GM23338 (cell line): ENCODE data around the gene EFCAB8. TPM values are rescaled to one million over a fixed set of nuclear protein-coding genes. Genes with fewer than 3 reads are reported as not detected.

ENCODE experiments used
- ATAC-seq: fragments of 200-7000 bp; cut with Tn5 transposase; 3 replicates; pipeline ENCODE4 v1.9.1; 2020
- DNase-seq: peaks from one replicate; pipeline ENCODE4 v3.0.0-alpha.2; 2015; ENCODE audit warnings: low spot score
- H2AFZ ChIP-seq: fragments of 200-600 bp; sonication (generic); 2 replicates; pipeline ENCODE4 v1.8.0; 2016; ENCODE audit warnings: antibody characterized with exemption, mild to moderate bottlenecking, moderate library complexity
- H3F3A ChIP-seq: fragments of 200-600 bp; sonication (generic); replicated peaks from 2 replicates; pipeline ENCODE4 v1.8.0; 2017; ENCODE audit warnings: antibody characterized with exemption, mixed run types, low read depth
- H3K27ac ChIP-seq: fragments of 200-600 bp; sonication (generic); 2 replicates; pipeline ENCODE4 v1.6.1; 2016; ENCODE audit warnings: low read depth
- H3K27me3 ChIP-seq: fragments of 200-600 bp; sonication (generic); 2 replicates; pipeline ENCODE4 v1.8.0; 2016; ENCODE audit warnings: mild to moderate bottlenecking, mixed run types, moderate library complexity; ENCODE audit not compliant: insufficient read depth
- H3K36me3 ChIP-seq: fragments of 200-600 bp; sonication (generic); 2 replicates; pipeline ENCODE4 v1.8.0; 2016; ENCODE audit warnings: mild to moderate bottlenecking; ENCODE audit not compliant: insufficient read depth
- H3K4me1 ChIP-seq: fragments of 200-600 bp; sonication (generic); 2 replicates; pipeline ENCODE4 v1.8.0; 2016; ENCODE audit warnings: mild to moderate bottlenecking, moderate library complexity; ENCODE audit not compliant: insufficient read depth
- H3K4me2 ChIP-seq: fragments of 200-600 bp; sonication (generic); 2 replicates; pipeline ENCODE4 v1.7.1; 2017; ENCODE audit warnings: mixed run types
- H3K4me3 ChIP-seq: fragments of 200-600 bp; sonication (generic); 2 replicates; pipeline ENCODE4 v1.6.1; 2016; ENCODE audit warnings: mixed run types
- H3K79me2 ChIP-seq: fragments of 200-600 bp; sonication (generic); replicated peaks from 2 replicates; pipeline ENCODE4 v1.8.0; 2017; ENCODE audit warnings: mild to moderate bottlenecking; ENCODE audit not compliant: insufficient read depth
- H3K9me2 ChIP-seq: fragments of 200-600 bp; sonication (generic); 2 replicates; pipeline ENCODE4 v1.8.0; 2017; ENCODE audit not compliant: insufficient read depth
- H4K20me1 ChIP-seq: fragments of 200-600 bp; sonication (generic); replicated peaks from 2 replicates; pipeline ENCODE4 v1.8.0; 2017; ENCODE audit warnings: mild to moderate bottlenecking; ENCODE audit not compliant: insufficient read depth
- H3K27ac Mint-ChIP-seq: 2 replicates; pipeline ENCODE4 v1.8.0; 2020; ENCODE audit warnings: inconsistent platforms, mild to moderate bottlenecking, moderate library complexity, mixed read lengths
- H3K27me3 Mint-ChIP-seq: 3 replicates; pipeline ENCODE4 v1.8.0; 2022; ENCODE audit warnings: low read depth, mild to moderate bottlenecking, moderate library complexity, mixed read lengths, inconsistent platforms; ENCODE audit not compliant: insufficient read depth, poor library complexity
- H3K36me3 Mint-ChIP-seq: 3 replicates; pipeline ENCODE4 v1.8.0; 2021; ENCODE audit warnings: low read depth, mild to moderate bottlenecking, inconsistent platforms, moderate library complexity, mixed read lengths
- H3K4me1 Mint-ChIP-seq: 3 replicates; pipeline ENCODE4 v1.8.0; 2020; ENCODE audit warnings: mild to moderate bottlenecking, inconsistent platforms, mixed read lengths
- H3K4me3 Mint-ChIP-seq: 3 replicates; pipeline ENCODE4 v1.8.0; 2021; ENCODE audit warnings: moderate library complexity, mild to moderate bottlenecking, inconsistent platforms, mixed read lengths
- H3K9me3 Mint-ChIP-seq: 3 replicates; pipeline ENCODE4 v1.8.0; 2020; ENCODE audit warnings: moderate library complexity, mild to moderate bottlenecking, inconsistent platforms, mixed read lengths
- CREB1 ChIP-seq: fragments of 250-450 bp; sonication (Bioruptor Pico); IDR thresholded peaks from 2 replicates; pipeline ENCODE4 v1.5.0; 2020; ENCODE audit warnings: low read depth, mild to moderate bottlenecking, moderate library complexity
- ETS1 ChIP-seq: IDR thresholded peaks from 2 replicates; pipeline ENCODE4 v1.6.1; 2016; ENCODE audit warnings: antibody characterized with exemption
- NANOG ChIP-seq: IDR thresholded peaks from 2 replicates; pipeline ENCODE4 v1.6.1; 2016; ENCODE audit warnings: antibody characterized with exemption, borderline replicate concordance
- POLR2AphosphoS5 ChIP-seq: IDR thresholded peaks from 2 replicates; pipeline ENCODE4 v1.6.1; 2016; ENCODE audit warnings: antibody characterized with exemption, low read depth
- REST ChIP-seq: IDR thresholded peaks from one replicate; pipeline ENCODE4 v1.6.1; 2018; ENCODE audit warnings: antibody characterized with exemption; ENCODE audit not compliant: unreplicated experiment
- STAT1 ChIP-seq: IDR thresholded peaks from one replicate; pipeline ENCODE4 v1.6.1; 2016; ENCODE audit warnings: antibody characterized with exemption; ENCODE audit not compliant: unreplicated experiment
- ZNF331 ChIP-seq: fragments of 250-450 bp; sonication (Bioruptor Pico); IDR thresholded peaks from 2 replicates; pipeline ENCODE4 v1.5.0; 2020; ENCODE audit warnings: low read depth, mild to moderate bottlenecking, moderate library complexity
- polyA plus RNA-seq: library from polyadenylated mRNA; unstranded; fragments of >200 nt; fragmentation: Nextera tagmentation; extraction: Ambion mirVana; gene quantifications from 2 replicates; pipeline ENCODE4 v1.2.1, GENCODE V29; 2016
- total RNA-seq: library from RNA; depleted of rRNA; stranded (reverse); fragments of >200 nt; shearing (Covaris generic); gene quantifications from 2 replicates; pipeline ENCODE4 v1.2.3, GENCODE V29; 2014
- TF ChIP-seq, protein P1 (sequence below), 2 experiments: fragments of 200-600 bp in 1 of 2; sonication (generic) in 1 of 2; conservative IDR thresholded peaks; 2 replicates each; pipeline versions ENCODE4 v1.5.1 to v1.6.1; 2016 to 2017; ENCODE audit warnings: antibody characterized with exemption in 2 of 2, low read depth in 2 of 2, mild to moderate bottlenecking in 2 of 2, moderate library complexity in 1 of 2

EFCAB8 gene
- total and polyA plus RNA-seq, 2 experiments from 2014 or later = 0.35 TPM; not detected in 1

- no peaks in the 10 kb centered on the region for H4K20me1 ChIP-seq
- TF ChIP-seq, protein P1, sequence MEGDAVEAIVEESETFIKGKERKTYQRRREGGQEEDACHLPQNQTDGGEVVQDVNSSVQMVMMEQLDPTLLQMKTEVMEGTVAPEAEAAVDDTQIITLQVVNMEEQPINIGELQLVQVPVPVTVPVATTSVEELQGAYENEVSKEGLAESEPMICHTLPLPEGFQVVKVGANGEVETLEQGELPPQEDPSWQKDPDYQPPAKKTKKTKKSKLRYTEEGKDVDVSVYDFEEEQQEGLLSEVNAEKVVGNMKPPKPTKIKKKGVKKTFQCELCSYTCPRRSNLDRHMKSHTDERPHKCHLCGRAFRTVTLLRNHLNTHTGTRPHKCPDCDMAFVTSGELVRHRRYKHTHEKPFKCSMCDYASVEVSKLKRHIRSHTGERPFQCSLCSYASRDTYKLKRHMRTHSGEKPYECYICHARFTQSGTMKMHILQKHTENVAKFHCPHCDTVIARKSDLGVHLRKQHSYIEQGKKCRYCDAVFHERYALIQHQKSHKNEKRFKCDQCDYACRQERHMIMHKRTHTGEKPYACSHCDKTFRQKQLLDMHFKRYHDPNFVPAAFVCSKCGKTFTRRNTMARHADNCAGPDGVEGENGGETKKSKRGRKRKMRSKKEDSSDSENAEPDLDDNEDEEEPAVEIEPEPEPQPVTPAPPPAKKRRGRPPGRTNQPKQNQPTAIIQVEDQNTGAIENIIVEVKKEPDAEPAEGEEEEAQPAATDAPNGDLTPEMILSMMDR (conservative IDR thresholded peaks at IDR 0.05; ENCODE audit: low read depth in 2 of 2) = no peak
- TF ChIP-seq NANOG (no peak), CREB1 (no peak), ETS1 (no peak), ZNF331 (CRISPR knock-in tag) (no peak), POLR2AphosphoS5 (no peak), STAT1 (no peak), REST (no peak)
- DNase-seq (no peak), ATAC-seq (no peak)
- no peaks in the 10 kb centered on the region for H3F3A ChIP-seq
- peaks cover 3% of the 10 kb centered on the region; the same call in 1 of the 3 replicates for H3K36me3 Mint-ChIP-seq
- peaks cover 4% of the 10 kb centered on the region; the same call in 2 of the 3 replicates for H3K9me3 Mint-ChIP-seq
- H3K36me3 ChIP-seq = no peaks in the 10 kb centered on the region
- H3K9me2 ChIP-seq = no peaks in the 10 kb centered on the region
- H3K27me3 Mint-ChIP-seq = peaks cover 17% of the 10 kb centered on the region
- H3K79me2 ChIP-seq = no peaks in the 10 kb centered on the region
- no peak overlapping the region for H3K27ac ChIP-seq
- no peaks in the 10 kb centered on the region for H3K27me3 ChIP-seq
- no peak overlapping the region for H3K4me2 ChIP-seq
- H3K27ac Mint-ChIP-seq = no peak overlapping the region
- H3K4me3 Mint-ChIP-seq = no peak overlapping the region
- peak overlapping the region; percentile 43; the same call in 1 of the 2 replicates for H2AFZ ChIP-seq
- peaks cover 5% of the 10 kb centered on the region for H3K4me1 Mint-ChIP-seq
- H3K4me1 ChIP-seq = no peaks in the 10 kb centered on the region
- H3K4me3 ChIP-seq = no peak overlapping the region
These were observed 150.8 kb downstream of the EFCAB8 start for GRCh38 chr20:33009214-33010132.
